K562 (cell line): ENCODE results near the gene OVOL3. TPM values are rescaled to one million over a fixed set of nuclear protein-coding genes. Genes with fewer than 3 reads are reported as not detected.
A peak's percentile ranks its signal among the peaks of the same experiment; 100 is the strongest.

Experiments
- ATAC-seq: fragments of 200-7000 bp; cut with Tn5 transposase; 3 replicates; pipeline ENCODE4 v1.9.1; 2020; ENCODE audit warnings: moderate library complexity
- BruUV-seq: library from RNA; stranded (reverse); fragments of 400-500 nt; replicated peaks from 2 replicates; lab custom pipeline; 2021; lab: Mats Ljungman, UMichigan
- CTCF ChIA-PET: fragments of 300-600 bp; formaldehyde crosslinking; extraction: SDS; loops from one replicate; lab custom pipeline; 2021; ENCODE audit warnings: low intra/inter-chr PET ratio; lab: Yijun Ruan, JAX
- POLR2A ChIA-PET: fragments of 300-600, 350-650 bp; sonication (Branson Sonifier 250); formaldehyde crosslinking; extraction: SDS; loops from one replicate; lab custom pipeline; 2021; ENCODE audit warnings: antibody characterized with exemption, inconsistent platforms; lab: Yijun Ruan, JAX
- DNase-seq, 4 experiments: peaks; one replicate each; pipeline versions ENCODE4 v3.0.0 to v3.0.0-alpha.2; 2011 to 2018; ENCODE audit warnings: low spot score in 3 of 4, mixed read lengths in 3 of 4; ENCODE audit errors: extremely low read depth in 1 of 4
- FAIRE-seq: peaks from 2 replicates; lab custom pipeline; 2011; peaks lifted over from hg19 to GRCh38; lab: Jason Lieb, UNC
- H2AFZ ChIP-seq: 2 replicates; pipeline ENCODE4 v1.6.0; 2011; ENCODE audit warnings: low read depth, low read length, control low read depth, inconsistent platforms
- H3K27ac ChIP-seq: fragments of 200-600 bp; 3 replicates; pipeline ENCODE4 v1.8.0; 2011; ENCODE audit warnings: low read depth, mild to moderate bottlenecking, control low read depth, inconsistent platforms, low read length, moderate library complexity, mixed read lengths; ENCODE audit errors: extremely low read depth
- H3K27me3 ChIP-seq, 2 experiments: fragments of 300-600 bp in 1 of 2; 2 replicates in 1 of 2; 3 replicates in 1 of 2; pipeline versions ENCODE4 v1.6.0 to v1.8.0; 2011; ENCODE audit warnings: inconsistent platforms in 2 of 2, low read length in 2 of 2, mild to moderate bottlenecking in 1 of 2, mixed read lengths in 1 of 2, moderate library complexity in 1 of 2; ENCODE audit not compliant: control insufficient read depth in 2 of 2, insufficient read depth in 2 of 2
- H3K36me3 ChIP-seq: fragments of 300-600 bp; 3 replicates; pipeline ENCODE4 v1.8.0; 2011; ENCODE audit warnings: mild to moderate bottlenecking, low read length, inconsistent platforms; ENCODE audit not compliant: control insufficient read depth, insufficient read depth
- H3K4me1 ChIP-seq, 2 experiments: fragments of 200-600 bp in 1 of 2; replicated peaks in 1 of 2; 2 replicates in 1 of 2; 3 replicates in 1 of 2; pipeline versions ENCODE4 v1.5.1 to v1.8.0; 2011; ENCODE audit warnings: inconsistent platforms in 2 of 2, low read length in 2 of 2, mild to moderate bottlenecking in 1 of 2, mixed read lengths in 1 of 2, moderate library complexity in 1 of 2; ENCODE audit not compliant: control insufficient read depth in 2 of 2, insufficient read depth in 2 of 2
- H3K4me2 ChIP-seq: 2 replicates; pipeline ENCODE4 v1.6.1; 2011; ENCODE audit warnings: low read length, control low read depth, inconsistent platforms, mixed read lengths; ENCODE audit not compliant: insufficient read depth
- H3K4me3 ChIP-seq: fragments of 200-600 bp; sonication (generic), shearing (Covaris generic); 2 replicates; pipeline ENCODE4 v1.5.1; 2016; ENCODE audit warnings: control low read depth, inconsistent platforms
- H3K79me2 ChIP-seq: fragments of 200-600 bp; 3 replicates; pipeline ENCODE4 v1.8.0; 2011; ENCODE audit warnings: low read length, inconsistent platforms; ENCODE audit not compliant: control insufficient read depth, insufficient read depth
- H3K9ac ChIP-seq, 2 experiments: 2 replicates each; pipeline versions ENCODE4 v1.6.0 to v1.6.1; 2011; ENCODE audit warnings: low read depth in 2 of 2, low read length in 2 of 2, control low read depth in 1 of 2, inconsistent platforms in 1 of 2, mild to moderate bottlenecking in 1 of 2, mixed read lengths in 1 of 2; ENCODE audit not compliant: insufficient read depth in 1 of 2
- H3K9me1 ChIP-seq: one replicate; pipeline ENCODE4 v1.6.0; 2011; ENCODE audit warnings: inconsistent platforms, mild to moderate bottlenecking, low read length, moderate library complexity; ENCODE audit not compliant: control insufficient read depth, insufficient read depth
- H3K9me3 ChIP-seq: replicated peaks from 2 replicates; pipeline ENCODE4 v1.5.1; 2011; ENCODE audit warnings: low read depth, low read length, inconsistent platforms; ENCODE audit not compliant: control insufficient read depth, insufficient read depth
- H4K20me1 ChIP-seq: replicated peaks from 2 replicates; pipeline ENCODE4 v1.6.1; 2011; ENCODE audit warnings: low read length, inconsistent platforms, mixed read lengths; ENCODE audit not compliant: control insufficient read depth, insufficient read depth
- CREB3 ChIP-seq: fragments of 450-650 bp; conservative IDR thresholded peaks from 2 replicates; pipeline ENCODE4 v1.6.1; 2016; ENCODE audit warnings: missing genetic modification characterization, low read depth, mild to moderate bottlenecking, missing compliant biosample characterization, moderate library complexity
- HNRNPLL ChIP-seq: fragments of 200-400 bp; formaldehyde crosslinking; IDR thresholded peaks from 2 replicates; pipeline ENCODE4 v1.6.1; 2017; ENCODE audit warnings: low read length, low read depth, mild to moderate bottlenecking; ENCODE audit not compliant: poor library complexity, severe bottlenecking
- MED1 ChIP-seq: sonication (generic); formaldehyde crosslinking; IDR thresholded peaks from 2 replicates; pipeline ENCODE4 v1.8.1; 2023; ENCODE audit warnings: missing genetic modification reagents, borderline replicate concordance
- MYC ChIP-seq, 2 experiments: fragments of 250-450 bp in 1 of 2; sonication (Bioruptor Pico) in 1 of 2; IDR thresholded peaks; 2 replicates each; pipeline versions ENCODE4 v1.5.1 to v1.6.1; 2012 to 2021; ENCODE audit warnings: low read depth in 2 of 2, borderline replicate concordance in 1 of 2, improper control_type of control experiment in 1 of 2, low read length in 1 of 2, mild to moderate bottlenecking in 1 of 2, moderate library complexity in 1 of 2
- NUFIP1 ChIP-seq: fragments of 450-650 bp; IDR thresholded peaks from 2 replicates; pipeline ENCODE4 v1.6.1; 2018; ENCODE audit not compliant: partially characterized antibody
- POLR2G ChIP-seq: fragments of 200-400 bp; formaldehyde crosslinking; IDR thresholded peaks from 2 replicates; pipeline ENCODE4 v1.6.1; 2017; ENCODE audit warnings: low read depth, mild to moderate bottlenecking, antibody characterized with exemption, low read length, moderate library complexity
- RBFOX2 ChIP-seq: fragments of 200-400 bp; formaldehyde crosslinking; IDR thresholded peaks from 2 replicates; pipeline ENCODE4 v1.6.1; 2017; ENCODE audit warnings: low read depth, mild to moderate bottlenecking, low read length, moderate library complexity
- THAP7 ChIP-seq: fragments of 250-450 bp; sonication (Bioruptor Pico); IDR thresholded peaks from 2 replicates; pipeline ENCODE4 v1.5.0; 2021
- WGBS: fragments of 100-300 bp; shearing (Covaris generic); methylation state at CpG from one replicate; pipeline ENCODE4 v1.1.6; 2016; ENCODE audit warnings: low coverage, mixed read lengths; ENCODE audit not compliant: insufficient coverage; ENCODE audit errors: missing lambda C conversion rate; 5-methylcytosine and 5-hydroxymethylcytosine counted together
- in situ Hi-C: fragments of 300-500 bp; cut with MboI; formaldehyde crosslinking; loops from 4 replicates; pipeline ENCODE4 v1.15.0; 2018; ENCODE audit warnings: inconsistent platforms, mixed read lengths
- intact Hi-C: fragments of 100-400 bp; cut with micrococcal nuclease; formaldehyde crosslinking; loops from 2 replicates; pipeline ENCODE4 v1.14.2; 2022
- polyA plus RNA-seq, 8 experiments: library from polyadenylated mRNA; depleted of rRNA in 4 of 8; stranded (reverse) in 5 of 8; unstranded in 3 of 8; fragments of >200 nt; fragmentation: Nextera tagmentation in 2 of 8; fragmentation: Illumina TruSeq in 1 of 8; extraction: Ambion mirVana in 2 of 8; extraction: Trizol in 1 of 8; gene quantifications; 2 replicates each; pipeline versions ENCODE4 v1.2.1 to v1.2.3, GENCODE V29; 2011 to 2014; ENCODE audit warnings: inconsistent platforms in 1 of 8, missing spikeins in 1 of 8
- total RNA-seq, 7 experiments: library from RNA; depleted of rRNA in 6 of 7; stranded (reverse); fragments of >200 nt in 6 of 7; fragmentation: Illumina TruSeq in 2 of 7; extraction: Trizol in 2 of 7; gene quantifications; 2 replicates each; pipeline versions ENCODE4 v1.2.1 to v1.2.3, GENCODE V29; 2011 to 2021; ENCODE audit warnings: low replicate concordance in 1 of 7

Gene OVOL3
- total and polyA plus RNA-seq, 9 of the 15 experiments (the other 6 are each of a cell fraction or from before 2014, with no cell fraction given): not detected

GRCh38 chr19:36092566-36092965 is 18.4 kb upstream of the OVOL3 start:
- Histone ChIP-seq H3K9ac (no peak overlapping the region; a peak in 1 of 4 replicates), H3K27me3 (no peaks in the 10 kb centered on the region), H3K36me3 (peaks cover 85% of the 10 kb centered on the region), H3K4me1 (no peaks in the 10 kb centered on the region), H2AFZ (no peak overlapping the region), H3K4me3 (no peak overlapping the region), H3K79me2 (no peaks in the 10 kb centered on the region), H3K4me2 (no peak overlapping the region), H3K9me3 (no peaks in the 10 kb centered on the region), H3K27ac (no peak overlapping the region), H4K20me1 (no peaks in the 10 kb centered on the region), H3K9me1 (peaks cover 2% of the 10 kb centered on the region)
- no peak for ATAC-seq
- WGBS: 96% methylated on average over 7 of the region's 7 CpGs
- FAIRE-seq: no peak
- ChIA-PET POLR2A (interaction anchor here (0.6 to 0.7 kb wide), 2 partner anchors 10 to 20 kb away, joined by 3 read pairs; no protein-coding TSS in a partner anchor), CTCF (no interaction called here)
- TF ChIP-seq NUFIP1: no peak
- no peak for TF ChIP-seq MED1 (CRISPR knock-in tag)
- no peak for TF ChIP-seq HNRNPLL
- TF ChIP-seq RBFOX2: 0 out of 2 replicates have a peak, but pooled peaks have one; percentile 16
- TF ChIP-seq MYC (IDR thresholded peaks at IDR 0.05; ENCODE audit: low read depth, low read length): no peak
- TF ChIP-seq MYC (CRISPR knock-in tag; IDR thresholded peaks at IDR 0.05; ENCODE audit: borderline replicate concordance, low read depth): no peak
- TF ChIP-seq CREB3 (tag): no peak
- TF ChIP-seq THAP7 (CRISPR knock-in tag): no peak
- peak; percentile 21; the same call in 1 of the 2 replicates for TF ChIP-seq POLR2G
- no TSS peak for BruUV-seq
- in situ Hi-C loops (no loop called here), intact Hi-C loops (no loop called here)
- DNase-seq: no peak
